Sigmoid colon (tissue), 4 donors: Measurements from ENCODE around the gene H19.

Experiments used
- CTCF ChIP-seq, 4 experiments: fragments of 450-650 bp in 3 of 4; fragments of 200-600 bp in 1 of 4; IDR thresholded peaks; one replicate each; pipeline ENCODE4 v1.5.1; 2016 to 2019; ENCODE audit warnings: antibody characterized with exemption in 4 of 4, mild to moderate bottlenecking in 3 of 4, moderate library complexity in 2 of 4
- EP300 ChIP-seq, 4 donors: sonication (generic); formaldehyde crosslinking; IDR thresholded peaks; one replicate each; pipeline ENCODE4 v1.6.1; 2017; ENCODE audit warnings: antibody characterized with exemption in 4 of 4
- POLR2A ChIP-seq, 2 donors: fragments of 450-650 bp; IDR thresholded peaks; one replicate each; pipeline ENCODE4 v1.6.1; 2016; ENCODE audit warnings: antibody characterized with exemption in 2 of 2, mild to moderate bottlenecking in 2 of 2, moderate library complexity in 2 of 2

GRCh38 chr11:2012440-2012839 is 14.8 kb upstream of the H19 start:
- TF ChIP-seq CTCF (IDR thresholded peaks at IDR 0.05) = no peak
- TF ChIP-seq POLR2A (IDR thresholded peaks at IDR 0.05) = no peak
- no peak for TF ChIP-seq EP300 (IDR thresholded peaks at IDR 0.05)
